T-helper 17 cell (primary cell): Measurements from ENCODE around the gene NPC1L1. TPM values are rescaled to one million over a fixed set of nuclear protein-coding genes. Genes with fewer than 3 reads are reported as not detected.

Experiments used
- ATAC-seq: fragments of 150-1000 bp; cut with Tn5 transposase; 2 replicates; pipeline ENCODE4 v1.10.0; 2021; ENCODE audit warnings: mild to moderate bottlenecking, moderate library complexity
- DNase-seq, 3 donors: peaks; one replicate each; pipeline versions ENCODE4 v3.0.0 to v3.0.0-alpha.2; 2020 to 2021
- H3K9me3 ChIP-seq: one replicate; pipeline ENCODE4 v1.7.0; 2013; ENCODE audit warnings: low read length, mild to moderate bottlenecking; ENCODE audit not compliant: control insufficient read depth, poor library complexity, severe bottlenecking
- H3K27ac Mint-ChIP-seq: one replicate; pipeline ENCODE4 v1.8.0; 2022; ENCODE audit warnings: mild to moderate bottlenecking, moderate library complexity, mixed read lengths
- H3K27me3 Mint-ChIP-seq: one replicate; pipeline ENCODE4 v1.8.0; 2022; ENCODE audit warnings: mixed read lengths
- H3K36me3 Mint-ChIP-seq: one replicate; pipeline ENCODE4 v1.8.0; 2022; ENCODE audit warnings: low read depth, mixed read lengths
- H3K4me1 Mint-ChIP-seq: one replicate; pipeline ENCODE4 v1.8.0; 2022; ENCODE audit warnings: mild to moderate bottlenecking, mixed read lengths
- H3K4me3 Mint-ChIP-seq: one replicate; pipeline ENCODE4 v1.8.0; 2022; ENCODE audit warnings: mild to moderate bottlenecking, moderate library complexity, mixed read lengths
- total RNA-seq, 4 donors: library from RNA in 2 of 4; stranded (reverse) in 2 of 4; gene quantifications; one replicate each; pipeline ENCODE4 v1.2.3 and lab custom pipeline; 2022 to 2026

The NPC1L1 gene
- total RNA-seq, 2 donors from 2014 or later: 0.08 TPM; not detected in 1

DNA sequence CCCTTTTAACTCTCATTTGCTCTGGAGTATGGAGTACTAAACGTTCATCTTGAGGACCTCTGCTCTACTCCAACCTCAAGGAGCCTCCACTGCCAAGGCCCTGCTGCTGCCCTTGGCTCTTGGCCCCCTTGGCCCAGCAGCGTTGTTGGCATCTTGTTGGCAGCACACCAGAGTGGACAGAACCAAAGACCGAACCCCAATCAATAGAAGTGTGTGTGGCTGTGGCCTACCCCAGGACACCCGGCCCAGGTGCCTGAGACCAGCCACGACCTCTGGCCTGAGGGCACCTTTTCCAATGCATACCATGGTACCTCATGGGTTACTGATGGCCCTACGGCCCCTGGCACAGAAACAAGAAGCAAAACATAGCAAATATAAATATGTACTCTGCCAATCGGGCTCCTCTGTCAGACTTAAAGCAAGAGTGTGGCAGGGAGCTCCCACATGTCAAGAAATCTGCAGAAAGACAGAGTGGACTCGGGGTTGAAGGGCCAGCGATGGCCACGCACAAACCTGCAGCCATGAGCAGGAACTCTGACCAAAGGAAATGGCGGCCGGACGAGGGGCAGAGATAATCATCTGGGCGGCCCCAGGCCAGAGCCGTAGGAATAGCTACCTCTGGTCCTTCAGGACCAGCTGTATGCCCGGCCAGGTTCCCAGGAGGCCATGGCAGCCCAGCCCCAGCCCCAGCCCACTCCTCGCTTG lies 2.9 kb downstream of the NPC1L1 start:
- Mint-ChIP-seq H3K4me1 (no peaks in the 10 kb centered on the region), H3K36me3 (peaks cover 3% of the 10 kb centered on the region), H3K27ac (no peak overlapping the region), H3K27me3 (no peaks in the 10 kb centered on the region), H3K4me3 (no peak overlapping the region)
- no peaks in the 10 kb centered on the region for H3K9me3 ChIP-seq
- DNase-seq (no peak), ATAC-seq (no peak)

DNA sequence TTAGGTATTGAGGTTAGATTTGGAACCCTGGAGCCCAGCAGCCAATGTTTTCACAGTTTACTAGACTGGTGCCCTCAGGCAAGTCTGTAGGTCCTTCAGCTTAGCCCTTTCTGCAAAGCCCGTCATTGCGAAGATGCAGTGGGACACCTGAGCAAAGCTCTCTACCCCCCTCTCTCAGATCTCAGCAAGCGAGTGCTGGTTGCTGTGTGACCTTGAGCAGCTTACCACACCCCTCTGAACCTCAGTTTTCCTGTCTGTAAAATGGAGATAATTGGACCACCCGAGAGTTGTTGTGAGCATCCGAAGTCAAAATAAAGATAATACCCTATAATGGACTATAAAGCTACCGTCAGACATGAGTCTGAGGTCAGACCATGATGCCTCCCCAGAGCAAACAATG lies 3.7 kb downstream of the NPC1L1 start:
- Mint-ChIP-seq H3K4me1 (no peaks in the 10 kb centered on the region), H3K27me3 (no peaks in the 10 kb centered on the region), H3K27ac (no peak overlapping the region), H3K36me3 (peaks cover 3% of the 10 kb centered on the region), H3K4me3 (no peak overlapping the region)
- no peaks in the 10 kb centered on the region for H3K9me3 ChIP-seq
- no peak for DNase-seq
- ATAC-seq: no peak

DNA sequence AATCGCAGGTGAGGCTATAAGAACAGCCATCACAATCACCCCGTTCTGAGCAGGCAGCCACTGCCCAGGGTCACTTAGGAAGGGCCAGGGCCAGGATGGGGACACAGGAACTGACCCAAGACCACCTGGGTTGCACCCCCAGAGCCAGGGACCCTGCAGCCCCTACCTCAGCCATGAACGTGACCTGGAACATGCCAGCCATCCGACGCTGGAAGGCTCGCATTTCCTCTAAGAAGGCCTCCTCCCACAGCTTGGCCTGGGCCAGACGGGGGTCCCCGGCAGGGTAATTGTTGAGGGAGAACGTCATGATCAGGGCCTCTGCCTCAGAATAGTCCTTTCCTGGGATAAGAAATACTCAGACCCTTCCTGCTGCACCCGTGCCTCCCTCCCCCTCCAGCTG lies 5.0 kb downstream of the NPC1L1 start:
- no peaks in the 10 kb centered on the region for H3K27me3 Mint-ChIP-seq
- H3K36me3 Mint-ChIP-seq: peaks cover 3% of the 10 kb centered on the region
- H3K27ac Mint-ChIP-seq: no peak overlapping the region
- peaks cover 6% of the 10 kb centered on the region for H3K4me1 Mint-ChIP-seq
- no peaks in the 10 kb centered on the region for H3K9me3 ChIP-seq
- no peak overlapping the region for H3K4me3 Mint-ChIP-seq
- DNase-seq (no peak), ATAC-seq (no peak)

DNA sequence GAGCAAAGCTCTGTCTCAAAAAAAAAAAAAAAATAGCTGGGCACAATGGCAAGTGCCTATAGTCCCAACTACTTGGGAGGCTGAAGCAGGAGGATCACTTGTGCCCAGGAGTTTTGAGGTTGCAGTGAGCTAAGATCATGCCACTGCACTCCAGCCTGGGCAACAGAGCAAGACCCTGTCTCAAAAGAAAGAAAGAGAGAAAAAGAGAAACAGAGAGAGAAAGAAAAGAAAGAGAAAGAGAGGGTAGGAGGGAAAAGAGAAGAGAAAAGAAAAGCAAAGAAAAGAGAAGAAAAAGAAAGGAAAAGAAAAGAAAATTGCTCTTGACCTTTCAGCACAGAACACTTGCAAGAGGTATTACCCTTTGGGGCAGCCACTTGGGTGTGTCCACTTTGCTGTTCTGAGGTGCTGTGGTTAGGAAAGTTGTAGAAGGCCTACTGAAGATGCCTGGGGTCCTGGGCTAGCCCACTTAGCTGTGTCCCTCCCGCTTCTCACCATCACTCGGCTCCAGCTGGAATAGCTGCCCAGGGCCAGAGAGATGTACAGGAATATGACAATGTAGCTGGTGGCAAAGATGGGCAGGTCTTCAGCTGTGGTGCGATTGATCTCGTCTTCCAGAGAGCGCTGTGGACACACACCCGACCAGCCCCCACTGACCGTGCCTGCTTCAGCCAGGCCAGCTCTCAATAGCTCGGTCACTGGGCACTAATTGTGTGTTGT lies 5.6 kb downstream of the NPC1L1 start:
- ATAC-seq (no peak), DNase-seq (no peak)
- peaks cover 8% of the 10 kb centered on the region for H3K4me1 Mint-ChIP-seq
- H3K27ac Mint-ChIP-seq: no peak overlapping the region
- no peaks in the 10 kb centered on the region for H3K9me3 ChIP-seq
- peaks cover 3% of the 10 kb centered on the region for H3K36me3 Mint-ChIP-seq
- no peaks in the 10 kb centered on the region for H3K27me3 Mint-ChIP-seq
- no peak overlapping the region for H3K4me3 Mint-ChIP-seq

DNA sequence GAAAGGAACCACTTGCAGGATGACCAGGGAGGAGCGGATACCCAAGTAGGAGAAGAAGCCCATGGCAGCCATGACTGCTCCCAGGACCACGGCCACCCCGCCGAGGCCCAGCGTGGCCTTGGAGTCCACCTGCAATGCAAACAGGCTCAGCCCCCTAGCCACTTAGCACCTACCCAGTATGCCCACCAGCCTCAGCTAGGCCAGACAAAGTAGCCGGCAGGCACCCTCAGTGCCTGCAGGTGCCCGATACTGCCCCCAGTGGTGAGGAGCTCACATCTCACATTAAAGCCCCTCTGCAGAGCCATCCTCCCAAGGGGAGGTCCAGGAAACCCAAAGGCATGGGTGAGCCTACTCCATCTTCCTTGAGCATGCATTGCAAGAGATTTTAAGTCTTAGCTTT lies 6.6 kb downstream of the NPC1L1 start:
- peak; percentile 73 for ATAC-seq
- DNase-seq: peak; percentile 19 to 24 (median 23)
- Mint-ChIP-seq H3K4me3 (no peak overlapping the region), H3K4me1 (peaks cover 8% of the 10 kb centered on the region), H3K36me3 (peaks cover 3% of the 10 kb centered on the region), H3K27me3 (no peaks in the 10 kb centered on the region), H3K27ac (no peak overlapping the region)
- no peaks in the 10 kb centered on the region for H3K9me3 ChIP-seq

DNA sequence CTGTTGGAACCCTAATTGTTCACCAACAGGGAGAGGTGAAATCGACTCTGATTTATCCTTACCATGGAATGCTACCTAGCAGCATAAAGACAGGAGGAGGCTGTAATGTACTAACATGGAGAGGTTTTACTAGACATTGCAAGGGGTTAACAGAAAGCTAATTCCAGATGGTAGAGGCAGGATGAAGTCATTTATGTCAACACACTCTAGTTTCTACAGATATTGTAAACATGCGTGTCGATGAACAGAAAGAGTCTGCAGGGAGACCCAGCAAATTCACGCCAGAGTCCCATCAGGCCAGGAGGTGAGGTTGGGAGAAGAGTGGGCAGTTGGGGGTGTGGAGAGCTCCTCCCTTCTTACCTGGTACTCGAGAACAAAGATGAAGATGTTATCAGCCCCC lies 7.0 kb downstream of the NPC1L1 start:
- no peaks in the 10 kb centered on the region for H3K9me3 ChIP-seq
- no peaks in the 10 kb centered on the region for H3K27me3 Mint-ChIP-seq
- ATAC-seq (no peak), DNase-seq (no peak)
- H3K4me3 Mint-ChIP-seq: no peak overlapping the region
- H3K27ac Mint-ChIP-seq: no peak overlapping the region
- H3K36me3 Mint-ChIP-seq: no peaks in the 10 kb centered on the region
- peaks cover 8% of the 10 kb centered on the region for H3K4me1 Mint-ChIP-seq

DNA sequence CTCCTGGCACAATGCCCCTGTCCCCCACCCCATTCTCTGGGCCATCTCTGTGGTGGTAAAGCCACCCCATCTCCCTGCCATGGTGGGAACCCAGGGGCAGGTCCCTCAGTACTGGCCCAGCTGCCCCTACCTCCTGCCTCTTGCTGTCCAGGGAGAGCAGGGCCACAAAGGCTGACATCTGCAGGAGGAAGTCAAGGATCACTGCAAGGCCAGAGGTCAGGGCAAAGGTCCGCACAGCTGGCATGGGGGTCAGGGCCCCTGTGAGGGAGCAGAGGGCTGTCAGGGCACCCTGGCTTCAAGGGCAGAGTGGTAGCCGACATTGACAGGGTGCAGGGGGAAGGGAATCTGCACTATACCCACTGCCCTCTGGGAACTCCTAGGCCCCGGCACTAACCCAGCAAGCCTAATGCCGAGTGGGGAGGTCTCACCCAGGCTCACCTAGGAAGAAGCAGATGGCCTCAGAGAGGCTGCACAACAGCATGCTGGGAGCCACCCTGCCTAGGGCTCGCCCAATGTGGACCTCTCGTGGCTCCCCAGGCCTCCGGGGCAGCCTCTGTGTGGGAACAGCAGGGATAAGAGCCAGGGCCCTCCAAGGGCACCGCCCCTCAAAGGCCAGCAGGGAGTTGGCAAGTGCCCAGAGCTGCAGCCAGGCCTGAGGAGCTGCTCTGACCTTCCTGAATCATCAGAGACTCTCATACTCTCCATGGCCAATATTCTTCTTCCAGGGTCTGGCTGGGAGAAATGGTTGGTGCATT lies 7.7 kb downstream of the NPC1L1 start:
- Mint-ChIP-seq H3K27me3 (no peaks in the 10 kb centered on the region), H3K36me3 (no peaks in the 10 kb centered on the region), H3K4me3 (no peak overlapping the region), H3K27ac (no peak overlapping the region), H3K4me1 (peaks cover 8% of the 10 kb centered on the region)
- no peak for DNase-seq
- no peak for ATAC-seq
- no peaks in the 10 kb centered on the region for H3K9me3 ChIP-seq

DNA sequence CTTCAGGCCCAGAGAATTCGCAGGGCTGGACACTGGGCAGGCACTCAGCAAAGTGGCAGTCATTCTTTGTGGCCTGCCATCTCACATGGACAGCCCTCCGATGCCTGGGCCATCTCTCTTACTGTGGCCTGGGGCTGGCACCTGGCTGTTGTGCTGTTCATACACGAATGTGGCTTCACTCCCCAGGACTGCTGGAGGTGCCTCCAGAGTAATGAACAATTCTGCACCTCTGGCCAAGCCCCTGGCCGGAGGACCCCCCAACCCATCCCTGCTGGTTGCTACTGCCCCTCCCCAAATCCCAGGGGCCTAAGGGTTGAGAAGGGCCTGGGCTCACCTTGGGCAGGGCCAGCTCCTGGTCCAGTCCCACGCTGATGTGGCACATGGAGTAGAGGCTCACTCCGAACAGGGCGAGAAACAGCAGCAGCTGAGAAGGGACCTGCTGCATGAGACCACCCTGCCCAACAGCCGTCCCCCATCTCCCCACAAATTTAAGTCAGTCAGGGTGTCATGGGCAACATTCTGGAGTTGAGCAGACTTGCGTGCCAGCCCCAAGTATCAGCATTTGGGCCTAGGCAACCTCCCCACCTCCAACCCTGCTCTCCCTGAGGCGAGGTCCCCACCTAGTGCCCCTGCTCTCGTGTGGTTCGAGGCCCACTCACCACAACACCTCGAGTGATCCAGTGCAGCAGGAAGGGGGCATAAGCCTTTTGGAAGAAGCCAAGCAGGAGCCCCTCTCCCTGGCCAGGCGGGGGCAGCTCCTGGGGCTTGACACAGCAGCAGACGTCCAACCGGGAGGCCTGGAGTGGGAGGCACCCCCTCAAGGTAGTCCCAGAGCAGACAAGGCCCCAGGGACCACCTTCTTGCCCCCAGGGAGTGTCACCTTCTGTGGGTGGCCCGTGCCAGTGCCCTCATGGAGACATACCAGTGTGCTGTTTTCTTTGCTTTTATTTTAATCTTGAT lies 9.4 kb downstream of the NPC1L1 start:
- no peak overlapping the region for H3K4me3 Mint-ChIP-seq
- DNase-seq (no peak), ATAC-seq (no peak)
- H3K27ac Mint-ChIP-seq: no peak overlapping the region
- peaks cover 8% of the 10 kb centered on the region for H3K4me1 Mint-ChIP-seq
- H3K27me3 Mint-ChIP-seq: no peaks in the 10 kb centered on the region
- peaks cover 2% of the 10 kb centered on the region for H3K9me3 ChIP-seq
- H3K36me3 Mint-ChIP-seq: no peaks in the 10 kb centered on the region

DNA sequence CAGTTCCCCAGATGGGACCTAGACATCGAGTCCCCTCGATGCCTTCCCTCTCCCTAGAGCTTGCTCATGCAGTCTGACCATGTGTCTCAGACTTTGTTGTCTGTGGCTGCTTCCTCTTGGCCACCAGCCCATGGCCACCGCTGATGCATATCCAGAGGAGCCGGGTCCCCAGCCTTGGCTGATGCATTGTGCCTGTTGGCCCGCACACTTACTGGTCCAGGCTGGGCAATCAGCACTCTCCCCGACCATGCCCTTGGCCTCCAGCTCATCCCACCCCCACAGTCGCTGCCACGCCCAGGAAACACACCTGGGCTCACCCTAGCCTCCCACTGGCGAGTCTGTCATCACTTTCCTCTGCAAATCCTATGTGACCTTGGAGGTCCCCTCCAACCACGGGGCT lies 10.1 kb downstream of the NPC1L1 start:
- H3K36me3 Mint-ChIP-seq: no peaks in the 10 kb centered on the region
- DNase-seq (no peak), ATAC-seq (no peak)
- H3K4me3 Mint-ChIP-seq: no peak overlapping the region
- peaks cover 8% of the 10 kb centered on the region for H3K4me1 Mint-ChIP-seq
- H3K27me3 Mint-ChIP-seq: no peaks in the 10 kb centered on the region
- H3K27ac Mint-ChIP-seq: peak overlapping the region; percentile 34
- H3K9me3 ChIP-seq: peaks cover 2% of the 10 kb centered on the region

DNA sequence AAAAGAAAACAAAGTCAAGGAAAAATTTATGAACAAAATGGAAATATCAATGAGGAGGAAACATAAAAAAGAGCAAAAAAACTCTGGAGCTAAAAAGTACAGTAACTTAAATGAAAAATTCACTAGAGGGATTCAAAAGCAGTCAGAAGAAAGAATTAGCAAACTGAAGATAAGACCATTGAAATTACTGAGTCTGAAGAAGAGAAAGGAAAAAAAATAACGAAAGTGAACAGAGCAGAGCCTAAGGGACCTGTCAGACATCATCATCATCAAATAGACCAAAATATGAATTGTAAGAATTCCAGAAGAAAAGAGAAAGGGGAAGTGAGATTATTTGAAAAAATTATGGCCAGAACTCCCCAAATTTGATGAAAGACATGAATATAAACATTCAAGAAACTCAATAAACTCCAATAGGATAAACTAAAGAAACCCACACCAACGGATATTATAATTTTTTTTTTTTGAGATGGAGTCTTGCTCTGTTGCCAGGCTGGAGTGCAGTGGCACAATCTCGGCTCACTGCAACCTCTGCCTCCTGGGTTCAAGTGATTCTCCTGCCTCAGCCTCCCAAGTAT lies 16.2 kb downstream of the NPC1L1 start:
- Mint-ChIP-seq H3K4me1 (no peaks in the 10 kb centered on the region), H3K36me3 (peaks cover 3% of the 10 kb centered on the region), H3K27ac (no peak overlapping the region), H3K4me3 (no peak overlapping the region), H3K27me3 (peaks cover 18% of the 10 kb centered on the region)
- DNase-seq (no peak), ATAC-seq (no peak)
- peaks cover 2% of the 10 kb centered on the region for H3K9me3 ChIP-seq

DNA sequence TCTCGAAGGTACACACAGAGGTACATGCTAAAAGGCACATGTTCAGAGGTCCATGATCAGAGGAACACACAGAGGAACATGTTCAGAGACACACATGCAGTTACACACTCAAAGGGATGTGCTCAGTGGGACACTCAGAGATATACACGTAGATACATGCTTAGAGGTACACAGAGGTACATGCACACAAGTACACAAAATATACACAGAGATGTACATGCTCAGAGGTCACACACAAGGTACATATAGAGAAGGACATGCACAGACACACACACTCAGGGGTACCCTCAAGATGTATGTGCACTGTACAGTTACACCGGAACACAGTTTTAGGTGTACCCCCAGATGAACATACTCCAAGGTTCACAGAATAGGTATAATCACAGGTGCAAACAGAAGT lies 18.8 kb downstream of the NPC1L1 start:
- Mint-ChIP-seq H3K27me3 (peaks cover 29% of the 10 kb centered on the region), H3K27ac (no peak overlapping the region), H3K36me3 (peaks cover 3% of the 10 kb centered on the region), H3K4me3 (no peak overlapping the region), H3K4me1 (peaks cover 2% of the 10 kb centered on the region)
- DNase-seq (no peak), ATAC-seq (no peak)
- peaks cover 2% of the 10 kb centered on the region for H3K9me3 ChIP-seq

DNA sequence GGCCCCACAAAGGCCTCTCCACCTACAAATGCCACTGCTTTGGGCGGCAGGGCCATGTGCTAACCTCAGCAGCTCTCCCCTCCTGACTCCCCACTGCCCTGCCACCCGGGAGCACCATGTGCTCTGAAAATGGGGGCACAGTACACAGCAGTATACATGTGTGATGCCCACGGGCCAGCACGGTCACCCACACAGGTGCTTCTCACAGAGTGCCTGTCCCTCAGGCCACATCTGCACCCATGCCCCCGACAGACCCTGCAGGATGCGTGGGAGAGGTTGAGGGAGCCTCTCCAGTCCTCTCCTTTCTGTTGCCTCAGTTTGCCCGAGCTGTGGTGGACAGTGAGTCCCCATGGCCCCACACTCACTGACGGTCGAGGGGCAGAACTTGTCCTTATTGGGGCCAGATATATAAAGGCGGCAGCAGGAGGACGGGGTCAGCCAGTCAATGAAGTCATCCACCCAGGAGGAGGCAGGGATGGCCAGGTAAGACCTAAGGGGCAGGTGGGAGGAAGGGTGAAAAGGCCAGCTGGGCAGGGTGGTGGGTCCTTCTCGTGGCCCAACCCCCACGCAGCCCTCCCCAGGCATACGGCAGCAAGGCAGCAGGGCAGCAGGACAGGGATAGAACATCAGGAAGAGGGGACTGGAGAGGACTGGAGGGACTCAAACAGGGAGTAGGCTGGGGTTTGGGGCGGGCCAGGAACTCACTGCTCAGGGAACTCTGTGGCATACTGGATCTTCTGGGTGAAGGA lies 19.6 kb downstream of the NPC1L1 start:
- H3K4me3 Mint-ChIP-seq: no peak overlapping the region

More for the DNA sequence above, 19.6 kb downstream of the NPC1L1 start:
- DNase-seq (no peak), ATAC-seq (no peak)
- Mint-ChIP-seq H3K27me3 (peaks cover 29% of the 10 kb centered on the region), H3K27ac (no peak overlapping the region), H3K36me3 (peaks cover 3% of the 10 kb centered on the region), H3K4me1 (peaks cover 2% of the 10 kb centered on the region)
- no peaks in the 10 kb centered on the region for H3K9me3 ChIP-seq
